Astrocyte (in vitro differentiated cells and primary cell): ENCODE data around the gene ZNF543. TPM values are rescaled to one million over a fixed set of nuclear protein-coding genes. Genes with fewer than 3 reads are reported as not detected.

Experiments used
- DNase-seq: peaks from one replicate; pipeline ENCODE4 v3.0.0-alpha.2; 2010; ENCODE audit warnings: low read depth
- FAIRE-seq: peaks from 2 replicates; lab custom pipeline; 2011; peaks lifted over from hg19 to GRCh38; lab: Jason Lieb, UNC
- H2AFZ ChIP-seq: 2 replicates; pipeline ENCODE4 v1.6.0; 2012; ENCODE audit warnings: low read depth, low read length, inconsistent platforms
- H3K27ac ChIP-seq: 2 replicates; pipeline ENCODE4 v1.5.1; 2011; ENCODE audit warnings: low read depth, low read length, inconsistent platforms
- H3K27me3 ChIP-seq: 2 replicates; pipeline ENCODE4 v1.6.0; 2011; ENCODE audit warnings: low read length, inconsistent platforms; ENCODE audit not compliant: insufficient read depth
- H3K36me3 ChIP-seq: 2 replicates; pipeline ENCODE4 v1.5.1; 2011; ENCODE audit warnings: low read length, inconsistent platforms; ENCODE audit not compliant: insufficient read depth
- H3K4me1 ChIP-seq: 2 replicates; pipeline ENCODE4 v1.5.1; 2011; ENCODE audit warnings: low read length, inconsistent platforms; ENCODE audit not compliant: insufficient read depth
- H3K4me2 ChIP-seq: 2 replicates; pipeline ENCODE4 v1.6.0; 2012; ENCODE audit warnings: low read length, inconsistent platforms
- H3K4me3 ChIP-seq: 2 replicates; pipeline ENCODE4 v1.5.1; 2011; ENCODE audit warnings: low read depth, mild to moderate bottlenecking, low read length, inconsistent platforms; ENCODE audit not compliant: insufficient read depth
- H3K79me2 ChIP-seq: 2 replicates; pipeline ENCODE4 v1.6.0; 2012; ENCODE audit warnings: mild to moderate bottlenecking, low read length, inconsistent platforms; ENCODE audit not compliant: insufficient read depth
- H3K9ac ChIP-seq: 2 replicates; pipeline ENCODE4 v1.6.0; 2012; ENCODE audit warnings: mild to moderate bottlenecking, low read length, inconsistent platforms
- H3K9me3 ChIP-seq: 2 replicates; pipeline ENCODE4 v1.5.1; 2012; ENCODE audit warnings: low read depth, mild to moderate bottlenecking, low read length, inconsistent platforms; ENCODE audit not compliant: insufficient read depth
- H4K20me1 ChIP-seq: 2 replicates; pipeline ENCODE4 v1.6.0; 2012; ENCODE audit warnings: low read length, inconsistent platforms; ENCODE audit not compliant: insufficient read depth
- H3K27ac Mint-ChIP-seq: one replicate; pipeline ENCODE4 v1.8.0; 2021; ENCODE audit warnings: mild to moderate bottlenecking, mixed read lengths; ENCODE audit not compliant: unreplicated experiment
- H3K27me3 Mint-ChIP-seq: one replicate; pipeline ENCODE4 v1.8.0; 2021; ENCODE audit warnings: low read depth, mixed read lengths; ENCODE audit not compliant: unreplicated experiment
- H3K36me3 Mint-ChIP-seq: one replicate; pipeline ENCODE4 v1.8.0; 2021; ENCODE audit warnings: low read depth, mixed read lengths; ENCODE audit not compliant: unreplicated experiment
- H3K4me1 Mint-ChIP-seq: one replicate; pipeline ENCODE4 v1.8.0; 2021; ENCODE audit warnings: low read depth, mixed read lengths; ENCODE audit not compliant: unreplicated experiment
- H3K4me3 Mint-ChIP-seq: one replicate; pipeline ENCODE4 v1.8.0; 2021; ENCODE audit warnings: mild to moderate bottlenecking, moderate library complexity, mixed read lengths; ENCODE audit not compliant: unreplicated experiment
- H3K9me3 Mint-ChIP-seq: one replicate; pipeline ENCODE4 v1.8.0; 2021; ENCODE audit warnings: mild to moderate bottlenecking, mixed read lengths; ENCODE audit not compliant: unreplicated experiment
- EZH2 ChIP-seq: IDR thresholded peaks from 2 replicates; pipeline ENCODE4 v1.6.1; 2012; ENCODE audit warnings: mild to moderate bottlenecking, low read length, inconsistent platforms; ENCODE audit not compliant: insufficient read depth
- total RNA-seq: library from RNA; stranded (reverse); gene quantifications from 2 replicates; pipeline ENCODE4 v1.2.1, GENCODE V29; 2021
- TF ChIP-seq, protein P1 (sequence below): IDR thresholded peaks from 2 replicates; pipeline ENCODE4 v1.5.1; 2011; ENCODE audit warnings: low read depth, mild to moderate bottlenecking, inconsistent platforms, low read length, moderate library complexity; ENCODE audit not compliant: insufficient read depth

The ZNF543 gene
- total RNA-seq, 1 donor from 2014 or later = 9.5 TPM

DNA sequence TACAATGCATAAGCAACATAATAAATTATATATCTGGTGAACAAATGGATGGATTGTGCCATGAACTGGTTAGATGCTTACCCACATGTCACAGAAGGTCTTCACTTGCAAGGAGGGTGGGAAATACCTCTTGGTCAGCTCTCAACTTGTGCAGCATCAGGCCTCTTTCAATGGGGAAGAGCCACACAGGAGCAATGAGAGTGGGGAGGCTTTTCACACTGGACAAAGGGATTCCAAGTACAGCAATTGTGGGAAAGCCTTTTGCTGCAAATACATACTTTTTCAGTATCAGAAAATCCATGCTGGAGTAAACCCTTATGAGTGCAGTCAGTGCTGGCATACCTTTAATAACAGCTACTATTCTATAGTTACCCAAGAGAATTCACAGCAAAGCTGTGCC is 11.8 kb upstream of the ZNF543 start:
- H3K9me3 ChIP-seq = peaks cover 11% of the 10 kb centered on the region
- no peak overlapping the region for H3K9ac ChIP-seq
- peaks cover 6% of the 10 kb centered on the region for H3K79me2 ChIP-seq
- FAIRE-seq = no peak
- no peak for TF ChIP-seq EZH2
- TF ChIP-seq, protein P1, sequence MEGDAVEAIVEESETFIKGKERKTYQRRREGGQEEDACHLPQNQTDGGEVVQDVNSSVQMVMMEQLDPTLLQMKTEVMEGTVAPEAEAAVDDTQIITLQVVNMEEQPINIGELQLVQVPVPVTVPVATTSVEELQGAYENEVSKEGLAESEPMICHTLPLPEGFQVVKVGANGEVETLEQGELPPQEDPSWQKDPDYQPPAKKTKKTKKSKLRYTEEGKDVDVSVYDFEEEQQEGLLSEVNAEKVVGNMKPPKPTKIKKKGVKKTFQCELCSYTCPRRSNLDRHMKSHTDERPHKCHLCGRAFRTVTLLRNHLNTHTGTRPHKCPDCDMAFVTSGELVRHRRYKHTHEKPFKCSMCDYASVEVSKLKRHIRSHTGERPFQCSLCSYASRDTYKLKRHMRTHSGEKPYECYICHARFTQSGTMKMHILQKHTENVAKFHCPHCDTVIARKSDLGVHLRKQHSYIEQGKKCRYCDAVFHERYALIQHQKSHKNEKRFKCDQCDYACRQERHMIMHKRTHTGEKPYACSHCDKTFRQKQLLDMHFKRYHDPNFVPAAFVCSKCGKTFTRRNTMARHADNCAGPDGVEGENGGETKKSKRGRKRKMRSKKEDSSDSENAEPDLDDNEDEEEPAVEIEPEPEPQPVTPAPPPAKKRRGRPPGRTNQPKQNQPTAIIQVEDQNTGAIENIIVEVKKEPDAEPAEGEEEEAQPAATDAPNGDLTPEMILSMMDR = no peak
- Mint-ChIP-seq H3K9me3 (no peaks in the 10 kb centered on the region), H3K27me3 (peaks cover 2% of the 10 kb centered on the region), H3K27ac (no peak overlapping the region), H3K4me3 (no peak overlapping the region), H3K36me3 (peaks cover 1% of the 10 kb centered on the region), H3K4me1 (peaks cover 6% of the 10 kb centered on the region)
- H3K4me3 ChIP-seq = no peak overlapping the region
- H2AFZ ChIP-seq = no peak overlapping the region
- peaks cover 9% of the 10 kb centered on the region for H3K36me3 ChIP-seq
- no peak overlapping the region for H3K4me2 ChIP-seq
- H3K4me1 ChIP-seq = no peaks in the 10 kb centered on the region
- H4K20me1 ChIP-seq = peaks cover 10% of the 10 kb centered on the region
- DNase-seq = no peak
- no peak overlapping the region for H3K27ac ChIP-seq
- no peaks in the 10 kb centered on the region for H3K27me3 ChIP-seq

DNA sequence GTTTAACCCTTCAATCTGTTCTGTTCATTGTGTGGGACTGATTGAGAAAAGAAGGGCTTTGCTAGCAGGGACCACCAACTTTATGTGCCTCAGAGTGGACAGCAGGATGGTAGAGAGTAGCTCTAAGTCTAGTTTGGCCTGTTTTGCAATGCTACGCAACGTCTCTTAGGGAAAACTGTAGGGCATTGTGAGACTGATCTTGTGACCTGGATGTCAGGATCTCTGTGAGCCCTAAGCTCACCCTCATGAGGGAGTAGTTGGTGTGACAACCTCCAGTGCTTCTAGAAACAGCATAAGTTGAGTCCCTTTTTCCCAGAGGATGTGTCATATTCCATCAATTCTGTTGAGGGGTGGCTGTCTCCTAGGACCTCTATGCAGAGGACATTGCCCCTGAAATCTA is 9.5 kb upstream of the ZNF543 start:
- Histone ChIP-seq H3K79me2 (no peaks in the 10 kb centered on the region), H3K4me1 (no peaks in the 10 kb centered on the region), H3K4me3 (no peak overlapping the region), H3K27ac (no peak overlapping the region), H3K36me3 (no peaks in the 10 kb centered on the region), H3K9ac (no peak overlapping the region), H4K20me1 (no peaks in the 10 kb centered on the region), H2AFZ (no peak overlapping the region), H3K4me2 (no peak overlapping the region), H3K27me3 (no peaks in the 10 kb centered on the region), H3K9me3 (peaks cover 11% of the 10 kb centered on the region)
- H3K27me3 Mint-ChIP-seq = peaks cover 12% of the 10 kb centered on the region
- H3K4me3 Mint-ChIP-seq = no peak overlapping the region
- peaks cover 4% of the 10 kb centered on the region for H3K36me3 Mint-ChIP-seq
- no peak for FAIRE-seq
- peaks cover 2% of the 10 kb centered on the region for H3K9me3 Mint-ChIP-seq
- no peak for DNase-seq
- TF ChIP-seq, protein P1 = no peak
- no peak for TF ChIP-seq EZH2
- H3K27ac Mint-ChIP-seq = no peak overlapping the region
- no peaks in the 10 kb centered on the region for H3K4me1 Mint-ChIP-seq

DNA sequence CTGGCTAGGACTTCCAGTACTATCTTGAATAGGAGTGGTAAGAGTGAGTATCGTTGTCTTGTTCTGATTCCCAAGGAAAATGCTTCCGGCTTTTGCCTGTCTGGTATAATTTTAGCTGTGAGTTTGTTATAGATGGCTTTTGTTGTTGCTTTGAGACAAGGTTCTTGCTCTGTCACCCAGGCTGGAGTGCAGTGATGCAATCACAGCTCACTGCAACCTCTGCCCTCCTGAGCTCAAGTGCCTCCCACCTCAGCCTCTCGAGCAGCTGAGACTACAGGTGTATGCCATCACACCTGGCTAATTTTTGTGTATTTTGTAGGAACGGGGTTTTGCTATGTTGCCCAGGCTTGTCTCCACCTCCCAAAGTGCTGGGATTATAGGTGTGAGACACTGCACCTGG is 6.1 kb upstream of the ZNF543 start:
- Histone ChIP-seq H3K4me2 (no peak overlapping the region), H3K27ac (no peak overlapping the region), H3K4me3 (no peak overlapping the region), H3K79me2 (no peaks in the 10 kb centered on the region), H4K20me1 (no peaks in the 10 kb centered on the region), H3K9me3 (peaks cover 3% of the 10 kb centered on the region), H3K4me1 (no peaks in the 10 kb centered on the region), H3K27me3 (peaks cover 2% of the 10 kb centered on the region), H3K36me3 (no peaks in the 10 kb centered on the region), H2AFZ (no peak overlapping the region), H3K9ac (no peak overlapping the region)
- Mint-ChIP-seq H3K27ac (no peak overlapping the region), H3K27me3 (peaks cover 16% of the 10 kb centered on the region), H3K4me1 (no peaks in the 10 kb centered on the region), H3K9me3 (peaks cover 2% of the 10 kb centered on the region), H3K36me3 (peaks cover 4% of the 10 kb centered on the region), H3K4me3 (no peak overlapping the region)
- FAIRE-seq = no peak
- DNase-seq = no peak
- TF ChIP-seq, protein P1 = no peak
- no peak for TF ChIP-seq EZH2
